ENCODE results near the gene SS18L1.

Gene SS18L1

GRCh38 chr20:62131560-62132320 lies 11.8 kb upstream of the SS18L1 start:
- H3K9ac ChIP-seq (ENCODE audit: low read length): no peak overlapping the region
- no peak overlapping the region for H3K4me2 ChIP-seq (ENCODE audit: low read depth, low read length, poor library complexity, severe bottlenecking)
- H4K20me1 ChIP-seq (ENCODE audit: low read depth, low read length): peaks cover 3% of the 10 kb centered on the region; the same call in 1 of the 2 replicates
- no peak overlapping the region for H3K27ac ChIP-seq (ENCODE audit: low read depth, low read length)
- no peaks in the 10 kb centered on the region for H3K9me3 ChIP-seq (ENCODE audit: insufficient read depth, low read length)
- H3K79me2 ChIP-seq (ENCODE audit: insufficient read depth, low read length): no peaks in the 10 kb centered on the region
- H3K36me3 ChIP-seq (ENCODE audit: low read length): 0 out of 2 replicates have a peak, but pooled peaks cover 11% of the 10 kb centered on the region
- no peak overlapping the region for H2AFZ ChIP-seq (ENCODE audit: low read depth, low read length, severe bottlenecking)
- peaks cover 9% of the 10 kb centered on the region for H3F3A ChIP-seq (ENCODE audit: insufficient read depth)
- no peak for TF ChIP-seq EZH2phosphoT487 (conservative IDR thresholded peaks at IDR 0.05; ENCODE audit: low read length)
- TF ChIP-seq, protein P1, sequence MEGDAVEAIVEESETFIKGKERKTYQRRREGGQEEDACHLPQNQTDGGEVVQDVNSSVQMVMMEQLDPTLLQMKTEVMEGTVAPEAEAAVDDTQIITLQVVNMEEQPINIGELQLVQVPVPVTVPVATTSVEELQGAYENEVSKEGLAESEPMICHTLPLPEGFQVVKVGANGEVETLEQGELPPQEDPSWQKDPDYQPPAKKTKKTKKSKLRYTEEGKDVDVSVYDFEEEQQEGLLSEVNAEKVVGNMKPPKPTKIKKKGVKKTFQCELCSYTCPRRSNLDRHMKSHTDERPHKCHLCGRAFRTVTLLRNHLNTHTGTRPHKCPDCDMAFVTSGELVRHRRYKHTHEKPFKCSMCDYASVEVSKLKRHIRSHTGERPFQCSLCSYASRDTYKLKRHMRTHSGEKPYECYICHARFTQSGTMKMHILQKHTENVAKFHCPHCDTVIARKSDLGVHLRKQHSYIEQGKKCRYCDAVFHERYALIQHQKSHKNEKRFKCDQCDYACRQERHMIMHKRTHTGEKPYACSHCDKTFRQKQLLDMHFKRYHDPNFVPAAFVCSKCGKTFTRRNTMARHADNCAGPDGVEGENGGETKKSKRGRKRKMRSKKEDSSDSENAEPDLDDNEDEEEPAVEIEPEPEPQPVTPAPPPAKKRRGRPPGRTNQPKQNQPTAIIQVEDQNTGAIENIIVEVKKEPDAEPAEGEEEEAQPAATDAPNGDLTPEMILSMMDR (IDR thresholded peaks at IDR 0.05; ENCODE audit: insufficient read depth, low read length, poor library complexity, severe bottlenecking): no peak
- no peaks in the 10 kb centered on the region for H3K27me3 ChIP-seq (ENCODE audit: low read length)
- no peak overlapping the region for H3K4me3 ChIP-seq (ENCODE audit: insufficient read depth, low read length, poor library complexity, severe bottlenecking)
- H3K9me2 ChIP-seq (replicated peaks; ENCODE audit: insufficient read depth, low read length): no peaks in the 10 kb centered on the region

- H3K79me2 ChIP-seq (ENCODE audit: insufficient read depth, low read length): no peaks in the 10 kb centered on the region
- no peak overlapping the region for H3K4me3 ChIP-seq (ENCODE audit: insufficient read depth, low read length, poor library complexity, severe bottlenecking)
- H3K36me3 ChIP-seq (ENCODE audit: low read length): 0 out of 2 replicates have a peak, but pooled peaks cover 13% of the 10 kb centered on the region
These were observed 11.1 kb upstream of the SS18L1 start for GRCh38 chr20:62132421-62132820.

DNA sequence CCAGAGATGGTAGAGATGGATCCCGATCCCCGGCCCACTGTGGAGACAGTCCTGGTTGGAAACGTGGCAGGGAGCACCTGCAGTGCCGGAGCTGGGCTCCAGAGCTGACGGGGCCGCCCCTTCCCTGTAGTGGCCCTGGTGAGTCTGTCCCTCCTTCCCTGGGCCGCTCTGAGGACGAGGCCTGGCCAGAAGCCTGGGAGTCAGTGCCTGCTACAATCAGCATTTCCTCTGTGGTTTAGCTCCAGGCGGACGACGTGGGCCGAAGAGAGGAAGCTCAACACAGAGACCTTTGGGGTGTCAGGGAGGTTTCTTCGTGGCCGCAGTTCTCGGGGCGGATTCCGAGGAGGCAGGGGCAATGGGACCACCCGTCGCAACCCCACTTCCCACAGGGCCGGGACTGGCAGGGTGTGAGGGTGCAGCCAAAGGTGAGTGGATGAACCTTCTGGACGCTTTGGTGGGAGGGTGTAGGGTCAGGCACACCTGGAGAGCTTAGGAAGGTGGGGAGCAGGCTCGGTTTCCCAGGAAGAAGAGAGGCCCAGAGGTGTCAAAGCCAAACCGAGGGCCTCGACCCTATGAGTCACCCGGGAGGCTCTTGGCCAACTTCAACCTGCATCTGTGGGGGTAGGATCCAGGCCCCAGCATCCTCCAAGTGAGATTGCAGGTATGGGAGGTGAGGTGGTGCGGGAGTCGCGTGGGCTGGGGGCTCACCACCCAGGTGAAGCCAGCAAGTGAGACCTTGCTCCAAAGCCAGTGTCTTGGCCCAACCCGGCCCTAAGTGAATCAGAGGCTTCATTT lies 10.3 kb upstream of the SS18L1 start:
- Histone ChIP-seq H3K9ac (ENCODE audit: low read length) (no peak overlapping the region), H3K4me2 (ENCODE audit: low read depth, low read length, poor library complexity, severe bottlenecking) (no peak overlapping the region), H3K4me3 (ENCODE audit: insufficient read depth, low read length, poor library complexity, severe bottlenecking) (no peak overlapping the region), H3K27ac (ENCODE audit: low read depth, low read length) (no peak overlapping the region), H3K36me3 (ENCODE audit: low read length) (peaks cover 12% of the 10 kb centered on the region; the same call in 1 of the 2 replicates), H4K20me1 (ENCODE audit: low read depth, low read length) (peaks cover 3% of the 10 kb centered on the region; the same call in 1 of the 2 replicates), H2AFZ (ENCODE audit: low read depth, low read length, severe bottlenecking) (no peak overlapping the region), H3K27me3 (ENCODE audit: low read length) (no peaks in the 10 kb centered on the region), H3K9me3 (ENCODE audit: insufficient read depth, low read length) (no peaks in the 10 kb centered on the region), H3K79me2 (ENCODE audit: insufficient read depth, low read length) (no peaks in the 10 kb centered on the region), H3F3A (ENCODE audit: insufficient read depth) (peaks cover 20% of the 10 kb centered on the region), H3K9me2 (replicated peaks; ENCODE audit: insufficient read depth, low read length) (no peaks in the 10 kb centered on the region)
- TF ChIP-seq EZH2phosphoT487 (conservative IDR thresholded peaks at IDR 0.05; ENCODE audit: low read length): no peak
- TF ChIP-seq, protein P1 (IDR thresholded peaks at IDR 0.05; ENCODE audit: insufficient read depth, low read length, poor library complexity, severe bottlenecking): no peak

More at GRCh38 chr20:62132421-62132820, 11.1 kb upstream of the SS18L1 start:
- no peaks in the 10 kb centered on the region for H3K27me3 ChIP-seq (ENCODE audit: low read length)
- TF ChIP-seq, protein P1 (IDR thresholded peaks at IDR 0.05; ENCODE audit: insufficient read depth, low read length, poor library complexity, severe bottlenecking): no peak
- H3K9me3 ChIP-seq (ENCODE audit: insufficient read depth, low read length): no peaks in the 10 kb centered on the region
- H3K27ac ChIP-seq (ENCODE audit: low read depth, low read length): no peak overlapping the region
- peaks cover 15% of the 10 kb centered on the region for H3F3A ChIP-seq (ENCODE audit: insufficient read depth)
- H4K20me1 ChIP-seq (ENCODE audit: low read depth, low read length): peaks cover 3% of the 10 kb centered on the region; the same call in 1 of the 2 replicates
- H3K9me2 ChIP-seq (replicated peaks; ENCODE audit: insufficient read depth, low read length): no peaks in the 10 kb centered on the region
- no peak overlapping the region for H3K4me2 ChIP-seq (ENCODE audit: low read depth, low read length, poor library complexity, severe bottlenecking)
- no peak overlapping the region for H3K9ac ChIP-seq (ENCODE audit: low read length)
- H2AFZ ChIP-seq (ENCODE audit: low read depth, low read length, severe bottlenecking): no peak overlapping the region

All from SU-DHL-6 (cell line).